Parathyroid adenoma (tissue), 2 donors: ENCODE results near the gene PSEN1.

ENCODE experiments used
- H2AFZ ChIP-seq: fragments of 300-600 bp; sonication (generic); one replicate; pipeline ENCODE4 v1.7.0; 2017; ENCODE audit warnings: antibody characterized with exemption, mild to moderate bottlenecking
- H3K27ac ChIP-seq: fragments of 300-600 bp; sonication (generic); one replicate; pipeline ENCODE4 v1.7.0; 2017
- H3K27me3 ChIP-seq: fragments of 300-600 bp; sonication (generic); one replicate; pipeline ENCODE4 v1.7.0; 2017; ENCODE audit warnings: low read length; ENCODE audit not compliant: control insufficient read depth, insufficient read depth
- H3K36me3 ChIP-seq: fragments of 300-600 bp; sonication (generic); one replicate; pipeline ENCODE4 v1.7.0; 2017; ENCODE audit warnings: low read length; ENCODE audit not compliant: control insufficient read depth, insufficient read depth
- H3K4me1 ChIP-seq: fragments of 300-600 bp; sonication (generic); one replicate; pipeline ENCODE4 v1.7.0; 2017; ENCODE audit warnings: control low read depth
- H3K4me2 ChIP-seq: fragments of 300-600 bp; sonication (generic); one replicate; pipeline ENCODE4 v1.7.0; 2017; ENCODE audit warnings: low read length
- H3K4me3 ChIP-seq: fragments of 300-600 bp; sonication (generic); one replicate; pipeline ENCODE4 v1.7.0; 2017; ENCODE audit warnings: low read depth, low read length
- H3K79me2 ChIP-seq: fragments of 300-600 bp; sonication (generic); one replicate; pipeline ENCODE4 v1.7.0; 2017; ENCODE audit warnings: control low read depth
- H3K9ac ChIP-seq: fragments of 300-600 bp; sonication (generic); one replicate; pipeline ENCODE4 v1.7.0; 2017; ENCODE audit warnings: mild to moderate bottlenecking
- H3K9me3 ChIP-seq: fragments of 300-600 bp; sonication (generic); one replicate; pipeline ENCODE4 v1.7.0; 2017; ENCODE audit warnings: low read length; ENCODE audit not compliant: control insufficient read depth
- TF ChIP-seq, protein P1 (sequence below): fragments of 300-600 bp; sonication (generic); IDR thresholded peaks from one replicate; pipeline ENCODE4 v1.7.0; 2017; ENCODE audit warnings: antibody characterized with exemption, mild to moderate bottlenecking
- donor health status: primary hyperparathyroidism.

PSEN1 gene

DNA sequence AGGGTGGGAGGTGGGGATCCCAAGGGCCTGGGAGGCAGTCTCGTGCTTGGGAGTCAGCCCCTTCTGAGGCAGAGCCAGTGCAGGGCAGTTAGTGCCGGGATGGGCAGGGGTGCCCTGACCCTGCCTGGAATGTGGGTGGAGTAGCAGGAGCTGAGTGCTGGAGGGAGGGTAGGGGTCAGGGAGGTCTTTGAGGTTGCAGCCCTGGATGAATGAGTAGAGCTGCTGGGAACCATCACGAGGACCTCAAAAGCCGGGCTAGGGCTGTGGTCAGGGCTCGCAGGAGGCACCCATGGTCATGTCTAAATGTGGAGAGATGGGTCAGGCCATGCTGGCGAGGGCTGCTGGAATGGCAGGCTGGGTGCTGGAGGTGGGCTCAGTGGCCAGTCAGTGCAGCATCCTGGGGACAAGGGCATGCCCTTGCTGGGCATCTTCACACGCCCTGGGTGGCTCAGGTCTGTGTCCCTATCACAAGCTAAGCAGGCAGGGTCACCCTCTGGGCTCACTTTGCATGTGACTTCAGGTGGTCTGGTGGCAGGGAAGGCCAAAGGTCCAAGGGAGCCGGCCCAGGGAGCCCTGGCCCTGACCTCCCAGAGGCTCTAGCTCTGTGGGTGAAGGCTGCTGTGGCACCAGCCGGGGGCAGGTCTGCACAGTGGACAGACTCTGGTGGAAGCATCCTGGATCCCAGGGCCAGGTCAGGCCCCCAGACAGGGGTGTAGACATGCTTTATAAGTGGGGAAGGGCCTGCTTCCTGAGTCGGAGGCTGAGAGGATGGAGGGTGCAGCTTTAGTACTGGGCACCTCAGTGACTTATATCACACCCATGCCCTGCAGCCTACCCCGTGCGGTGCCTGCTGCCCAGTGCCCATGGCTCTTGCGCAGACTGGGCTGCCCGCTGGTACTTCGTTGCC is 125.5 kb downstream of the PSEN1 start:
- Histone ChIP-seq H3K27ac (no peak overlapping the region), H3K4me1 (no peaks in the 10 kb centered on the region), H3K4me3 (no peak overlapping the region), H3K9ac (no peak overlapping the region), H3K27me3 (no peaks in the 10 kb centered on the region), H2AFZ (no peak overlapping the region), H3K4me2 (no peak overlapping the region), H3K36me3 (no peaks in the 10 kb centered on the region), H3K79me2 (no peaks in the 10 kb centered on the region), H3K9me3 (no peaks in the 10 kb centered on the region)
- TF ChIP-seq, protein P1, sequence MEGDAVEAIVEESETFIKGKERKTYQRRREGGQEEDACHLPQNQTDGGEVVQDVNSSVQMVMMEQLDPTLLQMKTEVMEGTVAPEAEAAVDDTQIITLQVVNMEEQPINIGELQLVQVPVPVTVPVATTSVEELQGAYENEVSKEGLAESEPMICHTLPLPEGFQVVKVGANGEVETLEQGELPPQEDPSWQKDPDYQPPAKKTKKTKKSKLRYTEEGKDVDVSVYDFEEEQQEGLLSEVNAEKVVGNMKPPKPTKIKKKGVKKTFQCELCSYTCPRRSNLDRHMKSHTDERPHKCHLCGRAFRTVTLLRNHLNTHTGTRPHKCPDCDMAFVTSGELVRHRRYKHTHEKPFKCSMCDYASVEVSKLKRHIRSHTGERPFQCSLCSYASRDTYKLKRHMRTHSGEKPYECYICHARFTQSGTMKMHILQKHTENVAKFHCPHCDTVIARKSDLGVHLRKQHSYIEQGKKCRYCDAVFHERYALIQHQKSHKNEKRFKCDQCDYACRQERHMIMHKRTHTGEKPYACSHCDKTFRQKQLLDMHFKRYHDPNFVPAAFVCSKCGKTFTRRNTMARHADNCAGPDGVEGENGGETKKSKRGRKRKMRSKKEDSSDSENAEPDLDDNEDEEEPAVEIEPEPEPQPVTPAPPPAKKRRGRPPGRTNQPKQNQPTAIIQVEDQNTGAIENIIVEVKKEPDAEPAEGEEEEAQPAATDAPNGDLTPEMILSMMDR = no peak

GRCh38 chr14:73262427-73263183 is 126.3 kb downstream of the PSEN1 start:
- Histone ChIP-seq H3K4me2 (no peak overlapping the region), H3K9ac (no peak overlapping the region), H3K4me3 (no peak overlapping the region), H3K36me3 (no peaks in the 10 kb centered on the region), H3K27ac (no peak overlapping the region), H3K9me3 (no peaks in the 10 kb centered on the region), H2AFZ (no peak overlapping the region), H3K27me3 (no peaks in the 10 kb centered on the region), H3K4me1 (no peaks in the 10 kb centered on the region), H3K79me2 (no peaks in the 10 kb centered on the region)
- TF ChIP-seq, protein P1 = no peak

DNA sequence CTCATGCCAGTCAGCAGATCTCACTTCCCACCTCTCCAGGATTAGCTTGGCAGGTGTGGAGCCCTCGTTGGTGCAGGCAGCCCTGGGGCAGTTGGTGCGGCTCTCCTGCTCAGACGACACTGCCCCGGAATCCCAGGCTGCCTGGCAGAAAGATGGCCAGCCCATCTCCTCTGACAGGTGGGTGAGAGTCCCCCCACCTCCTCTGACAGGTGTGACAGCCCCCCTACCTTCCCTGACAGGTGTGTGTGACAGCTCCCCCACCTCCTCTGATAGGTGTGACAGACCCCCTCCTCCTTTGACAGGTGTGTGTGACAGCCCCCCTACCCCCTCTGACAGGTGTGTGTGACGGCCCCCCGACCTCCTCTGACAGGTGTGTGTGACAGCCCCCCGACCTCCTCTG is 127.3 kb downstream of the PSEN1 start:
- H3K4me3 ChIP-seq = no peak overlapping the region
- no peak overlapping the region for H2AFZ ChIP-seq
- H3K36me3 ChIP-seq = no peaks in the 10 kb centered on the region
- no peak overlapping the region for H3K4me2 ChIP-seq
- TF ChIP-seq, protein P1 = no peak
- no peak overlapping the region for H3K27ac ChIP-seq
- no peaks in the 10 kb centered on the region for H3K27me3 ChIP-seq
- no peaks in the 10 kb centered on the region for H3K4me1 ChIP-seq
- H3K9me3 ChIP-seq = no peaks in the 10 kb centered on the region
- H3K9ac ChIP-seq = no peak overlapping the region
- no peaks in the 10 kb centered on the region for H3K79me2 ChIP-seq

DNA sequence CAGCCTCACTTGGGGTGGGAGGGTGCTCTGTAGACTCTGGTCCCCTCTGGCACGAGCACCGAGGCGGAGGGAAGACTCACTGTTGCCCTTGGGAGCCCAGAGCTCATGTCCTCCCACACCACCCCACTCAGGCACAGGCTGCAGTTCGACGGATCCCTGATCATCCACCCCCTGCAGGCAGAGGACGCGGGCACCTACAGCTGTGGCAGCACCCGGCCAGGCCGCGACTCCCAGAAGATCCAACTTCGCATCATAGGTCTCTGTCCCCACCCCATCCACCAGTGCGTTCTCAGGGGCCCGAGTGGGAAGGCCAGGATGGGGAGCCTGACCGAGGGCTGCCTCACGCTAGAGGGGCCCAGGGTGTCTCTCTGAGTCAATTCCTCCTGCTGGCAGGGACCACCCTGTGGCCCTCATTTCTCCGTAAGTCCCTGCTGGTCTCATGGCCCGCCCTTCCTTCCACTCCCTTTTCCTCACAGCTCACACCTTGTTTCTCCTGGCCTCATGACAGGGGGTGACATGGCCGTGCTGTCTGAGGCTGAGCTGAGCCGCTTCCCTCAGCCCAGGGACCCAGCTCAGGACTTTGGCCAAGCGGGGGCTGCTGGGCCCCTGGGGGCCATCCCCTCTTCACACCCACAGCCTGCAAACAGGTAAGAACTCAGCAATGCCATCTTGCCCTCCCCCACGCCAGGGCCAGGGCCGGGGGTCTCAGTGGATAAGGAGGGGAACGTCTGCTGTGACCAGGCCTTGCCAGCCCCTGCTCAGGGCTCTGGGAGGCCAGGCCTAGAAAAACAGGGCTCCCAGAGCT is 128.0 kb downstream of the PSEN1 start:
- H3K27ac ChIP-seq = no peak overlapping the region
- H3K79me2 ChIP-seq = no peaks in the 10 kb centered on the region
- H3K4me2 ChIP-seq = no peak overlapping the region
- no peak overlapping the region for H3K4me3 ChIP-seq
- H3K9me3 ChIP-seq = no peaks in the 10 kb centered on the region
- no peaks in the 10 kb centered on the region for H3K27me3 ChIP-seq
- TF ChIP-seq, protein P1 = no peak
- no peak overlapping the region for H3K9ac ChIP-seq
- no peak overlapping the region for H2AFZ ChIP-seq
- H3K36me3 ChIP-seq = no peaks in the 10 kb centered on the region
- peaks cover under 1% of the 10 kb centered on the region for H3K4me1 ChIP-seq
